Caco-2 (cell line): ENCODE data around the gene ODAD3. TPM values are rescaled to one million over a fixed set of nuclear protein-coding genes. Genes with fewer than 3 reads are reported as not detected.

ENCODE experiments used
- total RNA-seq: library from RNA; stranded (reverse); gene quantifications from 2 replicates; pipeline ENCODE4 v1.2.3, GENCODE V29; 2022

ODAD3 gene
- total RNA-seq, 1 experiment from 2014 or later = not detected

Other genes starting within 250 kb of the ODAD3 start
- gene KANK2, start 237.6 kb downstream of the ODAD3 start, total RNA-seq = 17.6 and 21.2 TPM in 2 replicates
- gene ANGPTL8, start 195.5 kb downstream of the ODAD3 start, total RNA-seq = not detected in 2 replicates
- gene DOCK6, start 172.6 kb downstream of the ODAD3 start, total RNA-seq = 84.1 and 94.3 TPM in 2 replicates
- not detected in 2 replicates for gene TSPAN16, start 139.0 kb downstream of the ODAD3 start, total RNA-seq
- 28.0 and 35.2 TPM in 2 replicates for gene RAB3D, start 95.5 kb downstream of the ODAD3 start, total RNA-seq
- 68.3 and 76.1 TPM in 2 replicates for gene TMEM205, start 88.9 kb downstream of the ODAD3 start, total RNA-seq
- 11.7 and 13.9 TPM in 2 replicates for gene CCDC159, start 88.6 kb downstream of the ODAD3 start, total RNA-seq
- 5.6 and 7.4 TPM in 2 replicates for gene PLPPR2, start 79.7 kb downstream of the ODAD3 start, total RNA-seq
- 3.7 and 3.9 TPM in 2 replicates for gene SWSAP1, start 60.5 kb downstream of the ODAD3 start, total RNA-seq
- 6.1 and 7.9 TPM in 2 replicates for gene EPOR, start 50.8 kb downstream of the ODAD3 start, total RNA-seq
- gene RGL3, start 15.8 kb downstream of the ODAD3 start, total RNA-seq = 53.1 and 58.8 TPM in 2 replicates
- gene PRKCSH, start 514 bp upstream of the ODAD3 start, total RNA-seq = 412 and 456 TPM in 2 replicates
- not detected in 2 replicates for gene ELAVL3, start 45.9 kb upstream of the ODAD3 start, total RNA-seq
- 6.1 and 8.9 TPM in 2 replicates for gene ZNF653, start 70.7 kb upstream of the ODAD3 start, total RNA-seq
- gene ECSIT, start 94.0 kb upstream of the ODAD3 start, total RNA-seq = 39.8 and 44.8 TPM in 2 replicates
- 0.54 and 0.84 TPM in 2 replicates for gene CNN1, start 103.7 kb upstream of the ODAD3 start, total RNA-seq
- 48.5 and 49.4 TPM in 2 replicates for gene ELOF1, start 124.1 kb upstream of the ODAD3 start, total RNA-seq
- 0.48 TPM in 1 of 2 replicates, not detected in the other for gene ACP5, start 142.5 kb upstream of the ODAD3 start, total RNA-seq
- 8.1 and 9.0 TPM in 2 replicates for gene ZNF627, start 162.4 kb upstream of the ODAD3 start, total RNA-seq